ENCODE measurements around the gene MBNL2.

The MBNL2 gene

GRCh38 chr13:97403893-97404750 lies 182.0 kb downstream of the MBNL2 start:
- no peaks in the 10 kb centered on the region for H3K79me2 ChIP-seq (ENCODE audit: low read length)
- no peaks in the 10 kb centered on the region for H3K27me3 ChIP-seq (replicated peaks; ENCODE audit: insufficient read depth, low read length)
- no peaks in the 10 kb centered on the region for H3F3A ChIP-seq (ENCODE audit: insufficient read depth, low read length)
- TF ChIP-seq EZH2phosphoT487 (IDR thresholded peaks at IDR 0.05; ENCODE audit: low read length) (no peak), EZH2 (optimal IDR thresholded peaks at IDR 0.05; ENCODE audit: low read depth, low read length) (no peak), CTCF (IDR thresholded peaks at IDR 0.05; ENCODE audit: low read length) (no peak)
- H3K9me2 ChIP-seq (replicated peaks; ENCODE audit: insufficient read depth, low read length), result no peaks in the 10 kb centered on the region
- H3K27ac ChIP-seq (ENCODE audit: low read length), result no peak overlapping the region
- H3K36me3 ChIP-seq (replicated peaks; ENCODE audit: insufficient read depth, low read length), result no peaks in the 10 kb centered on the region
- no peaks in the 10 kb centered on the region for H3K9me3 ChIP-seq (replicated peaks; ENCODE audit: insufficient read depth, low read length)
- no peak overlapping the region for H3K4me3 ChIP-seq (ENCODE audit: low read length)
- H4K20me1 ChIP-seq (ENCODE audit: insufficient read depth, low read length), result no peaks in the 10 kb centered on the region
- no peak overlapping the region for H2AFZ ChIP-seq (ENCODE audit: low read length)
- DNase-seq, result no peak
- H3K4me2 ChIP-seq (ENCODE audit: low read depth, low read length), result no peak overlapping the region
- H3K9ac ChIP-seq (ENCODE audit: low read length), result no peak overlapping the region
- H3K4me1 ChIP-seq (ENCODE audit: low read length), result no peaks in the 10 kb centered on the region

DNA sequence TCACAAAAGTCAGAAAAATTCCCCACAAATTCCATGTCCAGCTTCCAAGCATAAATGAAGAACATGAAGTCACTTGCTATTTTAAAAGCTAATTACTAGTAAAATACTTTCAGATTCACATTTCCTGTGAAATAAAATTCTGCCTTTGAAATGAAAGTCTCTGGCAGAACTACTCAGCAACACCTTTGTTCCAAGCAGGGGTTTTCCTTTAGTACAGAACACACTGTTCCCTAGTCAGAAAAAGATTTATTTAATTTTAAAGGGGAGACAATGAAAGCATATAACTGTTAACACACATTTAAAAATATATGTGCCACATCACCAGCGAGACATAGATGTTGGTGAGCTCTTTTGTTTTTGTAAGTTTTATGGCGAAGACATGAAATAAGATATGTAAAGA lies 185.4 kb downstream of the MBNL2 start:
- Histone ChIP-seq H3K27ac (ENCODE audit: low read length) (no peak overlapping the region), H4K20me1 (ENCODE audit: insufficient read depth, low read length) (no peaks in the 10 kb centered on the region), H3K4me1 (ENCODE audit: low read length) (no peaks in the 10 kb centered on the region), H3K4me2 (ENCODE audit: low read depth, low read length) (no peak overlapping the region), H3K9me3 (replicated peaks; ENCODE audit: insufficient read depth, low read length) (no peaks in the 10 kb centered on the region), H3F3A (ENCODE audit: insufficient read depth, low read length) (no peaks in the 10 kb centered on the region), H3K27me3 (replicated peaks; ENCODE audit: insufficient read depth, low read length) (no peaks in the 10 kb centered on the region), H3K9me2 (replicated peaks; ENCODE audit: insufficient read depth, low read length) (no peaks in the 10 kb centered on the region), H2AFZ (ENCODE audit: low read length) (no peak overlapping the region), H3K9ac (ENCODE audit: low read length) (no peak overlapping the region), H3K79me2 (ENCODE audit: low read length) (no peaks in the 10 kb centered on the region), H3K4me3 (ENCODE audit: low read length) (no peak overlapping the region), H3K36me3 (replicated peaks; ENCODE audit: insufficient read depth, low read length) (no peaks in the 10 kb centered on the region)
- TF ChIP-seq EZH2phosphoT487 (IDR thresholded peaks at IDR 0.05; ENCODE audit: low read length) (no peak), EZH2 (optimal IDR thresholded peaks at IDR 0.05; ENCODE audit: low read depth, low read length) (no peak), CTCF (IDR thresholded peaks at IDR 0.05; ENCODE audit: low read length) (no peak)
- no peak for DNase-seq

DNA sequence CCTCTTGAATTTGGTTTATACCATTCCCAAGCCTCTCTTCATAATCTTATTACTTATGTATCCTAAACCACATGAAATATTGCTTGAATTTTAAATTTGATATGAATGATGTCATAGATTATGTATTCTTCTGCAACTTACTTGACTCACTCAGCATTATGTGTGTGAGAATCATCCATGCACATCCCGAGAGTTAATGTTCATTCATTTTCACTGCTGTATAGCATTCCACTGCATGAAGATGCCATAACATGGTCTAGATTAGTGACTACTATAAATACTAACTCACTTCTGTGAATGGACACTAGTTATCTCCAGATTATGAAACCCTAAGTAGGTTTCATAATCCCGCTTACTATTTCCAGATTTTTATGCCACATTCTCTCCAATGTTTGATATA lies 186.8 kb downstream of the MBNL2 start:
- Histone ChIP-seq H3K9me2 (replicated peaks; ENCODE audit: insufficient read depth, low read length) (no peaks in the 10 kb centered on the region), H3K9me3 (replicated peaks; ENCODE audit: insufficient read depth, low read length) (no peaks in the 10 kb centered on the region), H3K4me2 (ENCODE audit: low read depth, low read length) (no peak overlapping the region), H2AFZ (ENCODE audit: low read length) (no peak overlapping the region), H3K4me1 (ENCODE audit: low read length) (no peaks in the 10 kb centered on the region), H4K20me1 (ENCODE audit: insufficient read depth, low read length) (no peaks in the 10 kb centered on the region), H3K4me3 (ENCODE audit: low read length) (no peak overlapping the region), H3K79me2 (ENCODE audit: low read length) (no peaks in the 10 kb centered on the region), H3K9ac (ENCODE audit: low read length) (no peak overlapping the region), H3F3A (ENCODE audit: insufficient read depth, low read length) (no peaks in the 10 kb centered on the region), H3K27ac (ENCODE audit: low read length) (no peak overlapping the region), H3K27me3 (replicated peaks; ENCODE audit: insufficient read depth, low read length) (no peaks in the 10 kb centered on the region), H3K36me3 (replicated peaks; ENCODE audit: insufficient read depth, low read length) (no peaks in the 10 kb centered on the region)
- no peak for TF ChIP-seq EZH2 (optimal IDR thresholded peaks at IDR 0.05; ENCODE audit: low read depth, low read length)
- no peak for TF ChIP-seq CTCF (IDR thresholded peaks at IDR 0.05; ENCODE audit: low read length)
- TF ChIP-seq EZH2phosphoT487 (IDR thresholded peaks at IDR 0.05; ENCODE audit: low read length), result no peak
- no peak for DNase-seq

All from MM.1S (cell line).